Spleen (tissue), 7 donors: ENCODE data around the gene RBM17.

ENCODE experiments used
- POLR2A ChIP-seq, 3 donors: fragments of 450-650 bp; IDR thresholded peaks; one replicate each; pipeline ENCODE4 v1.5.1; 2017; ENCODE audit warnings: antibody characterized with exemption in 3 of 3, mild to moderate bottlenecking in 1 of 3
- POLR2AphosphoS5 ChIP-seq, 3 donors: sonication (generic); formaldehyde crosslinking; IDR thresholded peaks; one replicate each; pipeline ENCODE4 v1.5.1; 2017; ENCODE audit warnings: antibody characterized with exemption in 3 of 3
- TF ChIP-seq, protein P1 (sequence below), 11 experiments: fragments of 200-600 bp in 7 of 11; fragments of 450-650 bp in 4 of 11; sonication (generic) in 4 of 11; IDR thresholded peaks in 8 of 11; conservative IDR thresholded peaks in 3 of 11; 1 replicate in 7 of 11; 2 replicates in 4 of 11; pipeline versions ENCODE4 v1.4.0 to v1.8.0; 2016 to 2021; ENCODE audit warnings: antibody characterized with exemption in 11 of 11, inconsistent platforms in 4 of 11, mild to moderate bottlenecking in 1 of 11
- donor health status: DM: no; HTN: no; CAD: no; lungs with moderate emphysema.
- donor health status: DM: no; HTN: no; CAD: no.
- donor health status: DM: no; HTN: no; CAD: no.

- TF ChIP-seq, protein P1, sequence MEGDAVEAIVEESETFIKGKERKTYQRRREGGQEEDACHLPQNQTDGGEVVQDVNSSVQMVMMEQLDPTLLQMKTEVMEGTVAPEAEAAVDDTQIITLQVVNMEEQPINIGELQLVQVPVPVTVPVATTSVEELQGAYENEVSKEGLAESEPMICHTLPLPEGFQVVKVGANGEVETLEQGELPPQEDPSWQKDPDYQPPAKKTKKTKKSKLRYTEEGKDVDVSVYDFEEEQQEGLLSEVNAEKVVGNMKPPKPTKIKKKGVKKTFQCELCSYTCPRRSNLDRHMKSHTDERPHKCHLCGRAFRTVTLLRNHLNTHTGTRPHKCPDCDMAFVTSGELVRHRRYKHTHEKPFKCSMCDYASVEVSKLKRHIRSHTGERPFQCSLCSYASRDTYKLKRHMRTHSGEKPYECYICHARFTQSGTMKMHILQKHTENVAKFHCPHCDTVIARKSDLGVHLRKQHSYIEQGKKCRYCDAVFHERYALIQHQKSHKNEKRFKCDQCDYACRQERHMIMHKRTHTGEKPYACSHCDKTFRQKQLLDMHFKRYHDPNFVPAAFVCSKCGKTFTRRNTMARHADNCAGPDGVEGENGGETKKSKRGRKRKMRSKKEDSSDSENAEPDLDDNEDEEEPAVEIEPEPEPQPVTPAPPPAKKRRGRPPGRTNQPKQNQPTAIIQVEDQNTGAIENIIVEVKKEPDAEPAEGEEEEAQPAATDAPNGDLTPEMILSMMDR (IDR thresholded peaks at IDR 0.05 in 8 of 11, conservative IDR thresholded peaks at IDR 0.05 in 3 of 11), result no peak
- TF ChIP-seq POLR2A (IDR thresholded peaks at IDR 0.05), result no peak
- TF ChIP-seq POLR2AphosphoS5 (IDR thresholded peaks at IDR 0.05), result no peak
These were observed 19.2 kb downstream of the RBM17 start for GRCh38 chr10:6108072-6108471.
